NCI-H2227 treated with DMSO at 0.1 percent for 48 hours (cell line): ENCODE results near the gene HSH2D.
"Not testable (repeated sequence)": the region's sequence is repeated elsewhere in the genome, so short reads cannot be mapped to it uniquely, and the experiment has no call there.

Experiments
- DNase-seq: peaks from one replicate; lab custom pipeline; 2025; lab: John Stamatoyannopoulos, UW

HSH2D gene, protein sequence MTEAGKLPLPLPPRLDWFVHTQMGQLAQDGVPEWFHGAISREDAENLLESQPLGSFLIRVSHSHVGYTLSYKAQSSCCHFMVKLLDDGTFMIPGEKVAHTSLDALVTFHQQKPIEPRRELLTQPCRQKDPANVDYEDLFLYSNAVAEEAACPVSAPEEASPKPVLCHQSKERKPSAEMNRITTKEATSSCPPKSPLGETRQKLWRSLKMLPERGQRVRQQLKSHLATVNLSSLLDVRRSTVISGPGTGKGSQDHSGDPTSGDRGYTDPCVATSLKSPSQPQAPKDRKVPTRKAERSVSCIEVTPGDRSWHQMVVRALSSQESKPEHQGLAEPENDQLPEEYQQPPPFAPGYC

DNA sequence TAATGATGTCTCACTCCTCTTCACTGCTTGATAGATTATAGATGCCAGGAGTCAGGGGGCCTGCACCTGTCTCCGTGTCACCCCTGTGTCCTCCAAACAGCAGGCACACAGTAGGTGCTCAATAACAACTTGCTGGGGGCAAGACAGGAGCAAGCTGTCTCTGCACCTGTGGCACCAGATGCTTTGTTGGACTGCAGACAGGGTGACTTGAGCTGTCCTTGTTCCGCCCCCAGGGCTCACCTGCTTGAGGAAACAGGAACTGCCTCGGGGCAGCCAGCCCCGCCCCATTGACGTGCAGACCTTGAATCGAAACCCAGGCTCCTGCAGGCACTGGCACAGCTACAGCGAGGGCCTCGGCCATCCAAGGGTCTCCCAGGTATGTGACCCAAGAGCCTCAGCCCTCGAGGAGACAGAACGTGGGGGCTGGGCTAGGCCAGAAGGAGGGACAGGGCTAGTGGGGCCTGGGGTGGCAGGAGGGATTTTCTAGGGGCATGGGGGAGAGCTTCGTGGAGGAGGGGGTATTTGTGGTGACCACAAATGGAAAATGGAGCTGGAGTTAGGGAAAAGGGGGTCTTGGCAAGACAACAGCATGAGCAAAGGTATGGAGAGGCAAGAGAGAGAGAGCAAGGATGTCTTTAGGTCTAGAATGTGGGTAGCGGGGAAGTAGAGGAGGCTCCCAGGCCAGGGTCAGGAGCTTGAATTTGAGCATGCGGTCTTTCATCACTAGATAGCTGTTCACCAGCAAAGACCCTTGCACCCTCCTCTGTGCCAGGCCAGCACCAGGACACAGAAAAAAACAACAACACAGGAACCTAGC lies at the start of gene HSH2D:
Gene HSH2D, plus strand, starts transcription at position 287 of the 817 bp plus-strand sequence. CDS start 5,066 bp downstream, outside the sequence.
- DNase-seq, result no peak

DNA sequence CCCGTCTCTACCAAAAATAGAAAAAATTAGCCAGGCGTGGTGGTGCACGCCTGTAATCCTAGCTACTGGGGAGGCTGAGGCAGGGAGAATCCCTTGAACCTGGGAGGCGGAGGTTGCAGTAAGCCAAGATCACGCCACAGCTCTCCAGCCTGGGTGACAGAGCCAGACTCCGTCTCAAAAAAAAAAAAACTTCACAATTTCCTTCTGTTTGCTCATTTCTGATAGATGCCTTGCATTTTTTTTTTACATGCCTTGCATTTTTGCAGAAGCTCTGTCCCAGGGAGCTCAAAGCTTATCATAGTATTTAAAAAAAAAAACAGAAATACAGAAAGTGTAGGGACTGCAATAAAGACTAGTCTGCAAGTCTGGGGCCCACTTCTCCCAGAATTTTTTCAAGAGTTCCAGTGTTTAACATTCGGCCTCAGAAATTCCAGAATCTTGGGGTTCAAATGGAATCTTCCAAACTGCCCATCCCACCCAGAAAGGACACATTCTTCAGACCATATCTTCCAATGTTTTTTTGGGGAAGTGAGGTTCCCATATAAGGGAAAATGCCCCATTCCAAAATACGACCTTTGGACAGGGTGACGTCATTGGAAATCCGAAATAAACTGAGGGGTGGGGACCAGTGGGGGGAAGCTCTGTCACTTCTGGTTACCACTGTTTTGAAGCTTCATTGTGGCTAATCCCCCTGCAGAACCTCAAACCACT lies 49.0 kb upstream of the HSH2D start:
- DNase-seq, result no peak

DNA sequence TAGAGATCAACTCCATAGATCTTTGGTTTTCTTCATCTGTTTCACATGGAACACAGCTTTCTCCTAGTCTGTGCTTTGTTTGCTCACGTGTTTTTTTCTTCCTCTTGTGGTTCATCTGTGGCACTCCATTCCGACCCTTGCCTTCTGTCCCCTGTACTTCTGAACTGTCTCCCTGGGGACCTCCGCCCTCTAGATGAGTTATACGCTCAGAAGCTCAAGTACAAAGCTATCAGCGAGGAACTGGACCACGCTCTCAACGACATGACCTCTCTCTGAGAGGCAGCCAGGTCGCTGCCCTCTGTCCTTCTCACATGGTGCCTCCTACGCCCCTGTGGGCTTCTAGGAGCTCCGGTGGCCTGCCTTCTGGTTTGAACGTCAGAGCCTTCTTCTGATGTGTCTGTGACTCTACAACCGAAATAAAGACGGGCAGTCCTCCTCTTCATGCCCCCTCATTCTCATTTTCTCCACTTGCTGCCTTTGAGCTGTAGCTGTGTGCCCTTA lies 48.4 kb upstream of the HSH2D start:
- DNase-seq, result no peak

DNA sequence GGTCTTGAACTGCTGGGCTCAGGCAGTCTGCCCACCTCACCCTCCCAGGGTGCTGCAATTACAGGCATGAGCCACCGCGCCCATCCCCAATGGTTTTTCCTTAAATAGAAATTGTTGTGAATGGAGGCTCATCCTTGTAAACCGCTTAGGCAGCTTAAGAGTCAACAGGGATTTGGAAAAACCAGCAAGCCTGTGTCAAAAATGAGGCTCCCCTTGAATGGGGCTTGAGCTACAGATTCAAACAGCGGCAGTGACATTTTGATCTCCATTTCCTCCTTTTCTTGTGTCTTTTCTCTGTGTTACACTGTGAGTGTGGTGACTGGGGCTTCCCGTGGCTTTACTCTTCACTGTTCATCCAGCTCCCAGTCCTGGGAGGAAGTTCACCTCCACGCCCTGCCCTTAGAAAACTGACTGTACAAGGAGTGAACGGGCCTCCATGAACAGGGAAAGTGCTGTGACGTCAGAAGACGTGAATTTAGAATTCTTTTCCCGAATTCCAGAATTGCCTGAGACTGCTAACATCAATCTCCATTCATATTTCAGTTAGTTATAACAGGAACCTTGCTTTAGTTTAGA lies 47.1 kb upstream of the HSH2D start:
- no peak for DNase-seq

DNA sequence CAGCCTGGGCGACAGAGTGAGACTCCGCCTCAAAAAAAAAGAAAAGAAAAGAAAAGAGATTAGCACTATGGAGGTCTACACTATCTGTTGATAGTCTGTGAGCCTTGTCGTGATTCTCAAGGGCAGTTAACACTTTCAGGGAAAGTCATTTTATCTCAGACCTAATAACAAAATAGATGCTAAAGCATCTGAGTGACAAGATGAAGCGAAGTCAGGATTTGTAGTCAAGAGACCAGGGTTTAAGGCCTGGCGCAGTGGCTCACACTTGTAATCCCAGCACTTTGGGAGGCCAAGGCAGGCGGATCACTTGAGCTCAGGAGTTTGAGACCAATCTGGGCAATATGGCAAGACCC lies 45.1 kb upstream of the HSH2D start:
- no peak for DNase-seq

DNA sequence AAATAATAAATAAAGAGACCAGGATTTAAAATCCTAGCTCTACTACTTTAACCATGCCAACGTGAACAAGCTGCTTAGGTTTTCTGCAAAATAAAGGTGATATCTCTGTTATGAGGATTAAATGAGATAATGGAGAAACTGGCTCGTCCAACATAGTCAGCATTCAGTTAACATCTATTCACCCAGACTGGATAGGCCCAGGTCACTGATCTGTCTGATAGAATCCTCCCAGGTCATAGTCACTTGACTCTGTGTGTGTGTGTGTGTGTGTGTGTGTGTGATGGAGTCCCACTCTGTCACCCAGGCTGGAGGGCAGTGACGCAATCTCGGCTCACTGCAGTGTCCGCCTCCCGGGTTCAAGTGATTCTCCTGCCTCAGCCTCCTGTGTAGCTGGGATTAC lies 44.7 kb upstream of the HSH2D start:
- no peak for DNase-seq

DNA sequence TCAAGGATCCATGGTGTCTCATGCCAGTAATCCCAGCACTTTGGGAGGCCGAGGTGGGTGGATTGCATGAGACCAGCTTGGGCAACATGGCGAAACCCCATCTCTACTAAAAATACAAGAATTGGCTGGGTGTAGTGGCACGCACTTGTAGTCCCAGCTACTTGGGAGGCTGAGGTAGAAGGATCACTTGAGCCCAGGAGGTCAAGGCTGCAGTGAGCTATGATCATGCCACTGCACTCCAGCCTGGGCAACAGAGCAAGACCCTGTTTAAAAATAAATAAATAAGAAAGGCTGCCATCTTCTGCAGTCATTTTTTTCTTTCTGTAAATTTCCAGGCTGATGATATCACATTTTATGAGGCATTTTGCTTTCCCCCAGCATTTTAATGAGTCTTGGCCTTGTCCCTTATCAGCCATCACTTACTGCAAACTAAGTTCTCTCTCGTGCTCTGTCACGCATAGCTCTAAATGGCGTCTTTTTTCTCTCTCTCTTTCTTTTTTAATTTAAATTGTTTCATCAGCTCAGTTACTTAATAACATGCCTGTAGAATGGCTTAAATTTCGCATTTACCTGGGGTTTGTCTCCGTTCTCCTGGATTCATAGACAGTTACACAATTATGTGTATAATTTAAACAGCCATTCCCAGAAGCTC lies 44.0 kb upstream of the HSH2D start:
- not testable (repeated sequence) for DNase-seq

DNA sequence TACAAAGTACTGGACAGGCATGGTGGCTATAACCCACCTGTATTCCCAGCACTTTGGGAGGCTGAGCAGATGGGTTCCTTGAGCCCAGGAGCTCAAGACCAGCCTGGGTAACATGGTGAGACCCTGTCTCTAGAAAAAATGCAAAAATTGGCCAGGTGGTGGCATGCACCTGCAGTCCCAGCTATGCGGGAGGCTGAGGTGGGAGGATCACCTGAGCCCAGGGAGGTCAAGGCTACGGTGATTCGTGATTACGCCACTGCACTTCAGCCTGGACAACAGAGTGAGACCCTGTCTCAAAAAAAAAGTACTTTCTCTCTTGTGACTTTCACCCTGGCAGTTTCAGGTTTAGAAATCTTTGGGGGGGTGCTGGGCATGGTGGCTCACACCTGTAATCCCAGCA lies 43.0 kb upstream of the HSH2D start:
- DNase-seq, result no peak

DNA sequence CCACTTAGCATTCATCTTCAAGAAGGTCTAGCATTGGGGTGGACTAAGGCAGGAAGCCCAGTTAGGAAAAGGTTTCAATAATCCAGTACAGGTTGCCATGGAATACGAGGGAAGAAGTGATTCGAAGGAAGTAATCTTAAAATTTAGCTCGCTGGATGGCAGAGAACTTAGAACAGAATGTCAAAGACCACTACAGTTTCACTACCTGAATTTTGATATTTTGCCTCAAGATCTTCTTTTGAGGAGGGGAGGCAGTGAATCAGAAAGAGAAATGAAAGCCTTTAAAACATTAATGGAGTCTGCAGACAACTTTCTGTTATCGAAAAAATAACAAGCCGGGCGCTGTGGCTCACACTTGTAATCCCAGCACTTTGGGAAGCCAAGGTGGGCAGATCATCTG lies 38.8 kb upstream of the HSH2D start:
- no peak for DNase-seq

DNA sequence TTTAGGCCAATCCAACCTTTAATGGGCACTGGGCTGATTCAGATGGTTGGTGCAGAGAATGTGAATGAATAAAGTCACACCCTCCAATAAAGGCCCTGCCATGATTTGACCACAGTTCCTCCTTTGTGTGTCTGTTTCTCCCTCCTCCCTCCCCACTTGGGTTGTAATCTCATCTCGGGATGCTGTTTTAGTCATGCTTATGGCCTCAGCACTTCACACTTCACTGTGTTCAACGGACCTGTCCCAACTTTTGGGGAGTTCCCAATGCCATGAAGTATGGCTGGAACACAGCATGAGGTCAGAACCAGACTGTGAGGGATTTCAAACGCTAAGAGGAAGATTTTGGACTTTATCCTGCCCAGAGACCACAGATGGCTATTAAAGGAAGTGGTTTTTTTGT lies 37.4 kb upstream of the HSH2D start:
- DNase-seq, result no peak

DNA sequence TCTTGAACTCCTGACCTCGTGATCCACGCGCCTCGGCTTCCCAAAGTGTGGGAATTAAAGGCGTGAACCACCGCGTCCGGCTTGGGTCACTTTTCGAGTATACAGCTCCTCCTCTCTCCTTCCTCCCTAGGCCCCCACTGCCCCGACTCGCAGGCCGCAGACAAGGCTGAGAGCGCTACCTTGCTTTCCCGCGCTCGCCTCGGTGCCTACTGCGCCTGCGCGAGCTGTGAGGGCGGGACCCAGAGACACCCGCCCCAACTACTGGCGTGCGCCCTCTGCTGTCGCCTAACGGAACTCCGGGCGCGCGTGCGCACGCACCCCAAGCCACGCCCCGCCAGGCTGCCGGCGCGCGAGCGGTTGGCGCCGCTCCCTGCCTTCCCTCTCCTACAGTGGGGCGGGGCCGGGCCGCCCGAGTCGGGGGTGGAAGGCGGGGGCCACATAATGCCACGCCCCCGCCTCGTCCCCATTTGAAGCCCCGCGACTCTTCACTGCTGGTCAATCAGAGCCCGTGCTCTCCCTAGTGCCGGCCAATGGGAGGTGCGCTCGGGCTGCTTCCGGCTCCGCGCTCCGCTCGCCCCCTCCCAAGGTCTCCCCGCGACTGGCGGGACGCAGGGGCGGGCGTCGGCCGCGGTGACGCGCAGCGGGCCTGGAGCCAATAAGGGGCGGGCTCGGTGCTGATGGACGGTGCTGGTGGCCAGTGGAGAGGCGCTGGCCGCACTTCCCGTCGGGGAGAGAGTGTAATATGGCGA lies 32.2 kb upstream of the HSH2D start, which contains the start of gene RAB8A:
Gene RAB8A, plus strand, starts transcription at position 730 of the 749 bp plus-strand sequence. Its CDS starts 13 bp downstream, at position 743.
- DNase-seq, result peak; percentile 93

DNA sequence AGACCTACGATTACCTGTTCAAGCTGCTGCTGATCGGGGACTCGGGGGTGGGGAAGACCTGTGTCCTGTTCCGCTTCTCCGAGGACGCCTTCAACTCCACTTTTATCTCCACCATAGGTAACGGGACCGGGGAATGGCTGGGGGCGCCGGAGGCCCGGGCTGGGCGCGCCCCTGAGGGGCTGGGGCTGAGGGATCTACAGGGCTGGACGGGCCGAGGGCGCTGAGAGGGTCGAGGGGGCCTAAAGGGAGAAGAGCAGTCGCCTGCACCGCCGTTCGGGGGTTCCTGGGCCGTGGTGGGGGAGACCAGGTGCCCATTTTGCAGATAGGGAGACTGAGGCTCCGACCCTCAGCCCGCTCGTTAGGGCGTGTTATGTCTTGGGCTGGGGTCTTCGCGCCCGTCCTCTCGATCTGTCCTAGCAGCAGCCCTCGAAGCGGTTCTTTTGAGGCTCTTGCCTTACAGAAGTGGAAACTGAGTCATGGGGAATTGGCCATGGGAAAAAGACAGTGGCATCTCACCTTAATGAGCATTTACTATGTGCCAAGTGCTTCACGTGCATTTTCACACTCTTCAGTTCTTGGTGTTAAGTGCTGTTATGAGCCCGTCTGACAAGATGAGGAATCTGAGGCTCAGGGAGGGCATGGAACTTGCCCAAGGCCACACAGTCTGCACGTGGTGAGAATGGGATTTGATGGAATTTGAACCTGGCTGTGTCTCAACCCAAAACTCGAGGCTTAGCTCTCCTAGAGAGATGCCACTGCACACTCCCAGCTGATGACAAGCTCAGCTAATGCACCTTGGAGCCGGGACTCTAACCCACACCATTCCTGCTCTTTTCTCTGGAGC lies 31.4 kb upstream of the HSH2D start:
- DNase-seq, result no peak

DNA sequence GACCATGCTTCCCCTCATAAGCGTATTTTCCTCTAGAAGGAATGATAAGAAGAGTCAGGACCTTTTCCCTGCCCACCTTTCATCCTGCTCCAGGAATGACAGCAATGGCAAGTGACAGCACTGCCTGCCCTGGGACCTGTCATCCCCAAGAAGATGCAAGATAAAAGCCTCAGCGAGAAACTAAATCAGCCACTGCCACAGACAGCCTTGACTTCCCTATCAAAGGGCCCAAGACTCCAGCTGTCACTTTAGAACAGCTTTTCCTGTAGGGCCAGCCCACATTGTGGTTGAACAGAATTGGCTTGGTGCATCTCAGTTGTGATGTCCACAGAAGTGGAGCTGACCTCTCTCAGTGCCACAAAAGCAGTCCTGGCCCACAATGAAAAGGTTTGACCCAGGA lies 30.7 kb upstream of the HSH2D start:
- no peak for DNase-seq

DNA sequence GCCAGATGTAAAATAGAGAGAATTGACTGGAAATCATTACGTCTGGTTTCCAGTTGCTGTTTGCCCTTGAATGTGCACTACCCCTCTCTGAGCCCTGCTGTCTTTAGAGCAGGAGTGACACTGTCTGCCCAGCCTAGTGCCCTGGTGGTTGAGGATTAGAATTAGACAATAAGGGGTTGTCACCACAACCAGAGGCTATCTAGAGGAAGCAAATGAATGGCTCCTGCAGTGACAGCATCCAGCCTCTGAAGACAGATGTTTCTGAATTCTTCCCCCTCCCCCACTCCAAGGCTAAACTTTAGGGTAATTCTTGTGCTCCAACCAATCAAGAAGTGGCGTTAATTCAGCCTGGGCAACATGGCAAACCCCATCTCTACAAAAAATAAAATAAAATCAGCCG lies 29.8 kb upstream of the HSH2D start:
- DNase-seq, result no peak

DNA sequence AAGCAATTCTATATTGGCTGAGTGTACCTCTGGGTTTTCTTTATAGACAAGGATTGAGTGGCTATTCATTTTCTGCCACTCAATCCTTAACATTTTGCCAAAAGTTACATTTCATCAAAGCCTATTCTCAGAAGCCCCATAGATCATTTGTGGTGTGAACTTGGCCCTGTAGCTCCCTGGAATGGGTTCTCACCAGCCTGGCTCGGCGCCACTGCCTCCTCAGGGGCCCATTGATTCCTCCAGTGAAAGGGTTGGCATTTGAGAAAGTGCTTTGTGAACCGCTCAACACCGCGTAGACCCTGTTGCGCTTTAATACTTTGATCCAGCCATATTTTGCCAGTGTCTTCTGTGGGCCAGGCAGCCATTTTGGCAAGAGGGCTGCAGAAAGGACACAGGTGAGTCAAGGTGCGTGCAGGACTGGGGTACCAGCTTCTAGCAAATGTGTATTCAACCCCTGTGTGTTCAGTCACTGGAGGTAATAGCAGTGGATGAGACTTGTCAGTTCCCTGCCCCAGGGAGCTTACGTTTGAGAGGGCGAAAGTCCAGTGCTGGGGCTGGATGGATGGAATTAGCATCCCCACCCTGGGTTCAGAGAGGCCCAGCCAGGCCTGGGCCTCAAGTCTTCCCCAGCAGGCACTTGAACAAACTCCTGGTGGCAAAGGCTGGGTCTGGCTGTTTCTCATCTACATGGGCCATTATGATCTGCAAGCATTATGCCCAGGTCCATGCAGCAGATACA lies 28.0 kb upstream of the HSH2D start:
- DNase-seq, result no peak

DNA sequence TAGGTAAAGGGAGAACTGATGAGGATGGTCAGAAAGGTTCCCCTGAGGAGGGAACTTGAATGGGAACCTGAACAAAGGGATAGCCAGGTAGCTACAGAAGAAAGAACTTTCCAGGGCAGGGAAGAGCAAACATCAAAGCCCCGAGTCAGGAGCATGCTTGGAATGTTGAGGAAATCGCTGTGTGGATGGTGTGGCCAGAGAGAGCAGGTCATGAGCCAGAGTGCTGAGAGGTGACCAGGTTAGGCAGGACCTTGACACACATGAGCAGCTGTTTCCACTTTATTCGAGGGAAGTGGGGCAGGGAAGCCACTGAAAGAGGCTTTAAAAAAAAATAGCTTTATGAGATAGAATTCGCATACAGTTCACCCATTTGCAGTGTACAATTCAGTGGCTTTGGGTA lies 27.4 kb upstream of the HSH2D start:
- DNase-seq, result no peak

DNA sequence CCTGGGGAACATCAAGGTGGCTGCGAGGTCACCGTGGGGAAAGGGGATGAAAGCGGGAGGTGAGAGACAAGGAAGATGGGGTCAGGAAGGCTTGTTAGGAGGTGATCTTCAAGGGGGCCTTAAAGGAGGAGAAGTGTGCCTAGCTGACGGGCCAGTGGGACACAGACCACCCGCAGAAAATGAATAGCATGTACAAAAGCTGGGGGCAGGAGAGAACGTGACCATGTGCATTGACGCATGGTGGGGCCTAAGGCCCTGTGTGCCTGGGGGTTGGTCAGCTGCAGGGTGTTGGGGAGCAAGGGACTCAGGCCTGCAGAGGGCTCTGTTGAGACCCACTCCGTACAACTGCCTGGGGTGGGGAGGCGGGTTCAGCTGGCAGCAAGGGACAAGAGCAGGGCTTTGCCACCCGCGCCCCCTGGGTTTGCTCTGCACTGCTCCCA lies 25.9 kb upstream of the HSH2D start:
- no peak for DNase-seq

DNA sequence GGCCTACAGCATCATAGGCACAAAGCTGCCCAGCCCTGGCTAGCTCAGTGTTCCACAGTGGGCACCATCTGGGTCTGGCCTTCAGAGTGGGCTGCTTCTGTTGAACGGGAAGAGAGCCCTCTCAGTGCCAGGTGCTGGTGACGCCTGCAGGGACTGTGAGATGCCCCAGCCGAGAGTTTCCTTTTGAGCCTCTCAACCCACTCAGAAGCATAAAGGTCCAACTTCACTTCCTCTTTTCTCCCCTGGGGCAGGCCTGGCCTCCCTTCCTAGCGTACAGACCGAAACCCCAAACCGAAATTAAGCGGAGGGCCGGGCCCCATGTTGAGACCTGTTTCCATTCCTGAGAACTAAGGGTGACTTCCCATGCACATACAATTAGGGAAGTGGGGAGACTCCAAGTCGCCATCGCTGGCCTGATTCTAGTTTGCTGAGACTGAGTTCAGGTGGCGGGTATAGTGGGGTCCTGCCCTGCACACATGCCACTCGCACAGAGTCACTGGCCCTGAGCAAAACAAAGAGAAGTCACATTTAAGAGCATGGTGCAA lies 24.9 kb upstream of the HSH2D start:
- no peak for DNase-seq
